ENCODE measurements around the gene CEP112.
"Not testable (repeated sequence)": the region's sequence is repeated elsewhere in the genome, so short reads cannot be mapped to it uniquely, and the experiment has no call there.

CEP112 gene

GRCh38 chr17:66155055-66155454 lies 36.9 kb downstream of the CEP112 start:
- not testable (repeated sequence) for DNase-seq (ENCODE audit: low read depth)

GRCh38 chr17:66152756-66153155 lies 39.2 kb downstream of the CEP112 start:
- no peak for DNase-seq (ENCODE audit: low read depth)

GRCh38 chr17:66150708-66151107 lies 41.2 kb downstream of the CEP112 start:
- no peak for DNase-seq (ENCODE audit: low read depth)

GRCh38 chr17:66149562-66149961 lies 42.4 kb downstream of the CEP112 start:
- DNase-seq (ENCODE audit: low read depth): no peak

GRCh38 chr17:66146394-66146793 lies 45.5 kb downstream of the CEP112 start:
- DNase-seq (ENCODE audit: low read depth): no peak

- no peak for DNase-seq (ENCODE audit: low read depth)
Observed at GRCh38 chr17:66143657-66144282, 48.2 kb downstream of the CEP112 start.

GRCh38 chr17:66142428-66142827 lies 49.5 kb downstream of the CEP112 start:
- DNase-seq (ENCODE audit: low read depth): no peak

GRCh38 chr17:66138120-66138519 lies 53.8 kb downstream of the CEP112 start:
- no peak for DNase-seq (ENCODE audit: low read depth)

- no peak for DNase-seq (ENCODE audit: low read depth)
Observed at GRCh38 chr17:66135896-66136295, 56.0 kb downstream of the CEP112 start.

GRCh38 chr17:66135219-66135618 lies 56.7 kb downstream of the CEP112 start:
- DNase-seq (ENCODE audit: low read depth): no peak

GRCh38 chr17:66129759-66130158 lies 62.2 kb downstream of the CEP112 start:
- no peak for DNase-seq (ENCODE audit: low read depth)

GRCh38 chr17:66126231-66126630 lies 65.7 kb downstream of the CEP112 start:
- no peak for DNase-seq (ENCODE audit: low read depth)

- DNase-seq (ENCODE audit: low read depth): no peak
Observed at GRCh38 chr17:66123163-66123562, 68.8 kb downstream of the CEP112 start.

- DNase-seq (ENCODE audit: low read depth): peak; percentile 27
Observed at GRCh38 chr17:66115246-66115645, 76.7 kb downstream of the CEP112 start.

GRCh38 chr17:66114609-66115008 lies 77.3 kb downstream of the CEP112 start:
- DNase-seq (ENCODE audit: low read depth): no peak

- DNase-seq (ENCODE audit: low read depth): no peak
Observed at GRCh38 chr17:66107731-66108130, 84.2 kb downstream of the CEP112 start.

- DNase-seq (ENCODE audit: low read depth): no peak
Observed at GRCh38 chr17:66098040-66098439, 93.9 kb downstream of the CEP112 start.

GRCh38 chr17:66094727-66095126 lies 97.2 kb downstream of the CEP112 start:
- DNase-seq (ENCODE audit: low read depth): no peak

- no peak for DNase-seq (ENCODE audit: low read depth)
Observed at GRCh38 chr17:66091445-66092080, 100.4 kb downstream of the CEP112 start.

GRCh38 chr17:66089764-66090163 lies 102.2 kb downstream of the CEP112 start:
- no peak for DNase-seq (ENCODE audit: low read depth)

- no peak for DNase-seq (ENCODE audit: low read depth)
Observed at GRCh38 chr17:66088173-66088572, 103.8 kb downstream of the CEP112 start.

GRCh38 chr17:66087073-66087472 lies 104.9 kb downstream of the CEP112 start:
- peak; percentile 8 for DNase-seq (ENCODE audit: low read depth)

- no peak for DNase-seq (ENCODE audit: low read depth)
Observed at GRCh38 chr17:66085221-66085620, 106.7 kb downstream of the CEP112 start.

- not testable (repeated sequence) for DNase-seq (ENCODE audit: low read depth)
Observed at GRCh38 chr17:66080670-66081069, 111.3 kb downstream of the CEP112 start.

Measured in GM04504 (cell line).